GM19463 (cell line): ENCODE results near the gene RYR3.

Source experiments
- ATAC-seq: cut with Tn5 transposase; IDR thresholded peaks from one replicate; pipeline ENCODE4 v1.9.1; 2021; ENCODE audit warnings: mild to moderate bottlenecking, moderate library complexity; ENCODE audit not compliant: unreplicated experiment

RYR3 gene

GRCh38 chr15:33380406-33380805, 69.6 kb downstream of the RYR3 start:
- no peak for ATAC-seq

GRCh38 chr15:33382491-33382890, 71.7 kb downstream of the RYR3 start:
- no peak for ATAC-seq

- ATAC-seq = no peak
These were observed 73.5 kb downstream of the RYR3 start for GRCh38 chr15:33384307-33384706.

- no peak for ATAC-seq
These were observed 81.7 kb downstream of the RYR3 start for GRCh38 chr15:33392453-33392852.

- no peak for ATAC-seq
These were observed 82.8 kb downstream of the RYR3 start for GRCh38 chr15:33393546-33393945.

GRCh38 chr15:33395321-33395720, 84.6 kb downstream of the RYR3 start:
- ATAC-seq = no peak

GRCh38 chr15:33395846-33396245, 85.1 kb downstream of the RYR3 start:
- no peak for ATAC-seq

GRCh38 chr15:33396475-33396874, 85.7 kb downstream of the RYR3 start:
- ATAC-seq = no peak

- no peak for ATAC-seq
These were observed 87.8 kb downstream of the RYR3 start for GRCh38 chr15:33398555-33398954.

GRCh38 chr15:33400941-33401340, 90.2 kb downstream of the RYR3 start:
- no peak for ATAC-seq

- no peak for ATAC-seq
These were observed 91.8 kb downstream of the RYR3 start for GRCh38 chr15:33402600-33402999.

- no peak for ATAC-seq
These were observed 94.3 kb downstream of the RYR3 start for GRCh38 chr15:33405096-33405495.

- no peak for ATAC-seq
These were observed 101.1 kb downstream of the RYR3 start for GRCh38 chr15:33411596-33412540.

GRCh38 chr15:33419701-33420100, 108.9 kb downstream of the RYR3 start:
- no peak for ATAC-seq

- ATAC-seq = no peak
These were observed 113.3 kb downstream of the RYR3 start for GRCh38 chr15:33424025-33424424.

GRCh38 chr15:33425142-33425541, 114.4 kb downstream of the RYR3 start:
- ATAC-seq = no peak

GRCh38 chr15:33430577-33430976, 119.8 kb downstream of the RYR3 start:
- ATAC-seq = no peak

GRCh38 chr15:33433821-33434220, 123.1 kb downstream of the RYR3 start:
- no peak for ATAC-seq

- no peak for ATAC-seq
These were observed 127.6 kb downstream of the RYR3 start for GRCh38 chr15:33438396-33438795.

- no peak for ATAC-seq
These were observed 130.1 kb downstream of the RYR3 start for GRCh38 chr15:33440900-33441299.

GRCh38 chr15:33442449-33442848, 131.7 kb downstream of the RYR3 start:
- no peak for ATAC-seq

GRCh38 chr15:33443708-33444107, 132.9 kb downstream of the RYR3 start:
- no peak for ATAC-seq

- ATAC-seq = no peak
These were observed 135.2 kb downstream of the RYR3 start for GRCh38 chr15:33445984-33446383.
